ENCODE measurements around the gene ZNF135. TPM values are rescaled to one million over a fixed set of nuclear protein-coding genes. Genes with fewer than 3 reads are reported as not detected.

Gene ZNF135
- total RNA-seq, 1 donor from 2014 or later, result 11.0 TPM

Other genes starting within 250 kb of the ZNF135 start
- 6.6 TPM for gene ZNF552, start 244.4 kb upstream of the ZNF135 start, total RNA-seq
- gene ZNF587B, start 229.0 kb upstream of the ZNF135 start, total RNA-seq, result 13.2 TPM
- 40.1 TPM for gene ZNF587, start 209.4 kb upstream of the ZNF135 start, total RNA-seq
- 10.2 TPM for gene ZNF814, start 170.2 kb upstream of the ZNF135 start, total RNA-seq
- gene ZNF417, start 142.7 kb upstream of the ZNF135 start, total RNA-seq, result 24.8 TPM
- gene ZNF418, start 123.9 kb upstream of the ZNF135 start, total RNA-seq, result 14.0 TPM
- gene ZNF256, start 111.6 kb upstream of the ZNF135 start, total RNA-seq, result 6.5 TPM
- gene C19orf18, start 84.7 kb upstream of the ZNF135 start, total RNA-seq, result 0.94 TPM
- 20.3 TPM for gene ZNF606, start 56.5 kb upstream of the ZNF135 start, total RNA-seq
- 0.40 TPM for gene ZSCAN1, start 25.3 kb upstream of the ZNF135 start, total RNA-seq
- 70.1 TPM for gene ZSCAN18, start 38.9 kb downstream of the ZNF135 start, total RNA-seq
- gene ZNF329, start 91.5 kb downstream of the ZNF135 start, total RNA-seq, result 11.8 TPM
- gene ZNF274, start 123.8 kb downstream of the ZNF135 start, total RNA-seq, result 32.0 TPM
- 28.9 TPM for gene ZNF544, start 169.6 kb downstream of the ZNF135 start, total RNA-seq
- gene ZNF8, start 219.7 kb downstream of the ZNF135 start, total RNA-seq, result 6.9 TPM
- gene ERVK3-1, start 246.1 kb downstream of the ZNF135 start, total RNA-seq, result 32.9 TPM